Tibial nerve (tissue), 4 donors: ENCODE data around the gene SRSF1. TPM values are rescaled to one million over a fixed set of nuclear protein-coding genes. Genes with fewer than 3 reads are reported as not detected.
A peak's percentile ranks its signal among the peaks of the same experiment; 100 is the strongest.

Source experiments
- DNase-seq, 2 donors: peaks; one replicate each; pipeline ENCODE4 v3.0.0-alpha.2; 2019; ENCODE audit warnings: low spot score in 2 of 2
- H3K27ac ChIP-seq, 4 donors: fragments of 200-600 bp; sonication (generic) in 3 of 4; one replicate each; pipeline ENCODE4 v1.5.1; 2017 to 2019; ENCODE audit warnings: mild to moderate bottlenecking in 1 of 4
- H3K27me3 ChIP-seq, 2 donors: fragments of 200-600 bp; sonication (generic) in 1 of 2; one replicate each; pipeline versions ENCODE4 v1.5.1 to v1.6.0; 2017 to 2019
- H3K36me3 ChIP-seq, 3 donors: fragments of 200-600 bp; sonication (generic); one replicate each; pipeline ENCODE4 v1.5.1; 2018 to 2019
- H3K4me1 ChIP-seq, 4 donors: fragments of 200-600 bp; sonication (generic) in 3 of 4; one replicate each; pipeline ENCODE4 v1.5.1; 2017 to 2019
- H3K4me3 ChIP-seq, 4 donors: fragments of 200-600 bp; sonication (generic) in 3 of 4; one replicate each; pipeline ENCODE4 v1.5.1; 2017 to 2019; ENCODE audit warnings: mild to moderate bottlenecking in 1 of 4, moderate library complexity in 1 of 4
- H3K9me3 ChIP-seq, 4 donors: fragments of 200-600 bp; sonication (generic) in 3 of 4; one replicate each; pipeline ENCODE4 v1.5.1; 2017 to 2019
- EP300 ChIP-seq, 2 donors: sonication (generic); formaldehyde crosslinking; IDR thresholded peaks; one replicate each; pipeline ENCODE4 v1.6.1; 2017; ENCODE audit warnings: antibody characterized with exemption in 2 of 2, mild to moderate bottlenecking in 1 of 2
- POLR2A ChIP-seq, 2 donors: fragments of 450-650 bp; IDR thresholded peaks; one replicate each; pipeline ENCODE4 v1.6.1; 2017; ENCODE audit warnings: antibody characterized with exemption in 2 of 2, mild to moderate bottlenecking in 2 of 2, moderate library complexity in 2 of 2
- WGBS, 2 donors: methylation state at CpG; one replicate each; pipeline ENCODE4 v1.1.5; 2018; 5-methylcytosine and 5-hydroxymethylcytosine counted together
- total RNA-seq, 4 donors: library from RNA; depleted of rRNA; stranded (reverse); fragments of >200 nt; gene quantifications; one replicate each; pipeline ENCODE4 v1.1.0, GENCODE V29; 2016
- TF ChIP-seq, protein P1 (sequence below), 5 experiments: fragments of 200-600 bp in 3 of 5; fragments of 450-650 bp in 2 of 5; sonication (generic) in 3 of 5; IDR thresholded peaks; one replicate each; pipeline ENCODE4 v1.5.1; 2016 to 2019; ENCODE audit warnings: antibody characterized with exemption in 5 of 5, mild to moderate bottlenecking in 3 of 5, moderate library complexity in 2 of 5

Gene SRSF1
- total RNA-seq, 4 donors from 2014 or later = 92.4 to 173 (median 143) TPM

DNA sequence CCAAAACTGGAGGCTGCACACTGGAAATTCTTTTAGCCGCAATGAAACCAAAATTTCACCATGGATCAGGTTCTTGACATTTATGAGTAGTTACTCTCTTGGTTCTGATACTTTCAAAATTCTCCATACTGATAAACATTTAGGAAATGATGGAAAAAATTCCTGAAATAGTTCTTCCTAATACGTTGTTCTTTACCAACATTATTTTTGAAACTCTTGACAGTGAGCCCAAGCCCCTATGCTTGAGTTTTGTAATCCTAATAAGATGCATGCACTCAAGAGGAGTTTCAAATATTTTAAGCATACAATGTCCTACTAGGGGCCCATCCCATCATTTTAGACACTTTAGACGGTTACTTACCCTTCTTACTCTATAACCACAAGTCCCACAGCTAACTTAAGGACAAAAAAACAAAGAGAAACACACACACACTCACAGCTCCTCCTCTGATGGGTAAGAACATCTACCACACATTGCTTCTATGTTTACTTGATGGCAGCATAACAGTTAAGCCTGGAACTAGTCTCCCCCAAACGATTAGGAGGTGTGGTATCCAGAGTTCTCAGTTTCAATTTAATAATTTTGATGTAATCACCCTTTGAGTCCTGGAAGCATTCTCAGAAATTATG lies 22.7 kb downstream of the SRSF1 start:
- H3K4me3 ChIP-seq = no peak overlapping the region

DNA sequence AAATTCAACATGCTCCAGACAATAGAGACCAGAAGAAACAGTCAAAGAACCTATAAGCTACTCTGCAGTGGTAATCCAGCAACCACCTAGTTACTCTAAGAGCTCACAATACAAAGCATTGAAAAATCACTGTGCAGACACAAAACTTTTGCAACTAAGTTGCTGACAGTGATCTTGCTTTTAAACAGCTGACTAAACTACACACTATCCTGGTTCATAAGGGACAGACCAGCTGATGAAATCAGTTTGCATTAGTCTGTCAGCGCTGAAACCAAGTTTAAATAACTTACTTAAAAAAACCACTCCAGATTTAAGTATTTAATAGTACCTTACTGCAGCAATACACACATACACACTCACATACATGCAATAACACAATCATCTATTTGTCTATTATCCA lies 23.6 kb downstream of the SRSF1 start:
- WGBS, 2 donors = 71 to 82% methylated on average over 1 of the region's 1 CpG
- Histone ChIP-seq H3K36me3 (peaks cover 0 to 29% (median 6%) of the 10 kb centered on the region in 3 donors), H3K4me3 (no peak overlapping the region), H3K9me3 (no peaks in the 10 kb centered on the region), H3K27ac (no peak overlapping the region), H3K4me1 (peaks cover 0 to 55% (median 49%) of the 10 kb centered on the region in 4 donors), H3K27me3 (no peaks in the 10 kb centered on the region)
- DNase-seq = no peak
- no peak for TF ChIP-seq EP300 (IDR thresholded peaks at IDR 0.05)
- TF ChIP-seq, protein P1, sequence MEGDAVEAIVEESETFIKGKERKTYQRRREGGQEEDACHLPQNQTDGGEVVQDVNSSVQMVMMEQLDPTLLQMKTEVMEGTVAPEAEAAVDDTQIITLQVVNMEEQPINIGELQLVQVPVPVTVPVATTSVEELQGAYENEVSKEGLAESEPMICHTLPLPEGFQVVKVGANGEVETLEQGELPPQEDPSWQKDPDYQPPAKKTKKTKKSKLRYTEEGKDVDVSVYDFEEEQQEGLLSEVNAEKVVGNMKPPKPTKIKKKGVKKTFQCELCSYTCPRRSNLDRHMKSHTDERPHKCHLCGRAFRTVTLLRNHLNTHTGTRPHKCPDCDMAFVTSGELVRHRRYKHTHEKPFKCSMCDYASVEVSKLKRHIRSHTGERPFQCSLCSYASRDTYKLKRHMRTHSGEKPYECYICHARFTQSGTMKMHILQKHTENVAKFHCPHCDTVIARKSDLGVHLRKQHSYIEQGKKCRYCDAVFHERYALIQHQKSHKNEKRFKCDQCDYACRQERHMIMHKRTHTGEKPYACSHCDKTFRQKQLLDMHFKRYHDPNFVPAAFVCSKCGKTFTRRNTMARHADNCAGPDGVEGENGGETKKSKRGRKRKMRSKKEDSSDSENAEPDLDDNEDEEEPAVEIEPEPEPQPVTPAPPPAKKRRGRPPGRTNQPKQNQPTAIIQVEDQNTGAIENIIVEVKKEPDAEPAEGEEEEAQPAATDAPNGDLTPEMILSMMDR (IDR thresholded peaks at IDR 0.05) = no peak
- no peak for TF ChIP-seq POLR2A (IDR thresholded peaks at IDR 0.05)

More for the DNA sequence above, 22.7 kb downstream of the SRSF1 start:
- no peaks in the 10 kb centered on the region for H3K27me3 ChIP-seq
- H3K4me1 ChIP-seq = peaks cover 0 to 64% (median 56%) of the 10 kb centered on the region in 4 donors
- H3K27ac ChIP-seq = peak overlapping the region in 2 of 4 donors; percentile 98 to 99
- no peak for DNase-seq
- 21 to 26% methylated on average over 4 of the region's 4 CpGs for WGBS, 2 donors
- peaks cover 0 to 19% (median 0%) of the 10 kb centered on the region in 3 donors for H3K36me3 ChIP-seq
- no peaks in the 10 kb centered on the region for H3K9me3 ChIP-seq
- TF ChIP-seq POLR2A (IDR thresholded peaks at IDR 0.05) (no peak), EP300 (IDR thresholded peaks at IDR 0.05) (no peak)
- TF ChIP-seq, protein P1 (IDR thresholded peaks at IDR 0.05) = no peak

DNA sequence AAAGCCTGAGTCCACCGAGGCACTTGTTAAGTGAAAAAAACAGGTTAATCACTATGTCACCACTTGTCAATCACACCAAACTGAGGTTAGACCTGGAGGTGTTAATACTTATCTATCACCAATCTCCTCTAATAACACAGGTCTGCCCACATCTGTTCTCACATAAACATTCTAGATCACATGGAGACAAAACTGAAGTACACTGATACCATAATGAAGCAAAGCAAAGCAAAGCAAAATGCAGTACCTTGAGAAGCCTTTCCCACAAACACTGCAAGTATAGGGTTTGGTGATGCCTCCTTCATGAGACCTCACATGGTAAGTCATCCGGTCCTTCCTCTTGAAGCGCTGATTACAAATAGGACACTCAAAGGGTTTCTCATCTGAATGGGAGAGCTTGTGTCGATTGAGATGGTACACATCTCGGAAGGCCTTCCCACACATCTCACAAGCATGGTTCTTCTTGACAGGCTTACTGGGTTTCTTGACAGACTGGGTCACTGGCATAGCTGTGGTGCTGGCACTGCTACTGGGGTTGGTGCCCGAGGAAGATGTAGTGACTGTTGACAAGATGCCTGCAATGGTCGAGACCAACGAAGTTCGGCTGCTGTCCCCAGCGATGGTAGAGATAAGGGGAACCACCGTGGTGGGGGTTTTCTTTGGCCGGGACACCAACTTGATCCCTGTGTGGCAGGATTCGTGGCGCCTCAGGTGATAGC lies 24.4 kb downstream of the SRSF1 start:
- no peak overlapping the region for H3K4me3 ChIP-seq
- no peaks in the 10 kb centered on the region for H3K27me3 ChIP-seq
- H3K36me3 ChIP-seq = peaks cover 0 to 37% (median 6%) of the 10 kb centered on the region in 3 donors
- TF ChIP-seq, protein P1 (IDR thresholded peaks at IDR 0.05) = no peak
- no peak for TF ChIP-seq EP300 (IDR thresholded peaks at IDR 0.05)
- TF ChIP-seq POLR2A (IDR thresholded peaks at IDR 0.05) = no peak
- peaks cover 0 to 55% (median 49%) of the 10 kb centered on the region in 4 donors for H3K4me1 ChIP-seq
- no peak overlapping the region for H3K27ac ChIP-seq
- 72 to 83% methylated on average over 14 of the region's 14 CpGs for WGBS, 2 donors
- DNase-seq = no peak
- no peaks in the 10 kb centered on the region for H3K9me3 ChIP-seq

DNA sequence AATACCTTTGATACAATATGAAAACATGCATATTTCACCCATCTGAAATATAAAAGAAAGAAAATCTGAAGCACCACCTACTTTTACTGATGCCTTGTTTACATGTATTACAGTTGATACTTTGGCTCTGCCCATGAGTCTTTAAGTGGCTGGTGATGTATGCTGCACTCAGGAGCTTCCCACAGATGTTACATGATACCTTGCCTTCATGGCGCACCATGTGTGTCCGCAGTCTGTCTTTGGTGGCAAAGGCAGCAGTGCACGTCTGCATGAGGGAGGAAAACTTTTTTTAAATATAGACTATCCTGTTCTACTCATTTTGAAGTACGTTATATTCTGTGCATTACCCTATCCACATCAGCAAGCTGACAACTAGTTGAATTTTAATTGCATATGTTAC lies 26.5 kb downstream of the SRSF1 start:
- Histone ChIP-seq H3K9me3 (no peaks in the 10 kb centered on the region), H3K4me1 (peaks cover 0 to 53% (median 38%) of the 10 kb centered on the region in 4 donors), H3K27me3 (no peaks in the 10 kb centered on the region), H3K36me3 (peaks cover 2 to 58% (median 12%) of the 10 kb centered on the region in 3 donors), H3K27ac (no peak overlapping the region), H3K4me3 (no peak overlapping the region)
- 79 to 84% methylated on average over 4 of the region's 4 CpGs for WGBS, 2 donors
- no peak for TF ChIP-seq POLR2A (IDR thresholded peaks at IDR 0.05)
- TF ChIP-seq, protein P1 (IDR thresholded peaks at IDR 0.05) = no peak
- no peak for TF ChIP-seq EP300 (IDR thresholded peaks at IDR 0.05)
- DNase-seq = no peak

DNA sequence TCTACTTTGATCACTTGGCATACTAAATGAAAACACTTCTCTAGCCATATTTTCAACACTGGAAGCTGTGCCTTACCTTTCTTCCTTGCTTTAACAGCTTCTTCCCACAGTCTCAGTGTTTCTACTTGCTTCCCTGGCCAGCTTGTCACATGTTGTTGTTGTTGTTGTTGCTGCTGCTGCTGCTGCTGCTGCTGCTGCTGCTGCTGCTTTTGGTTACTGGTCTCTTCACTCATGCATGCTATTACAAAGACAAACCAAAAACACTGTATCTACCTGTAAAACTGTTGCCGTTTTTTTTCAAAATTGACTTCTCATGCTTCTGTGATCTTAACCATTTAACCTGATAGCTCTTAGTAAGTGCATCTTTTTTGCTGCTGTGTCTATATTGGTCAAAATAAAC lies 28.0 kb downstream of the SRSF1 start:
- peaks cover 0 to 48% (median 26%) of the 10 kb centered on the region in 4 donors for H3K4me1 ChIP-seq

More for the DNA sequence above, 28.0 kb downstream of the SRSF1 start:
- TF ChIP-seq EP300 (IDR thresholded peaks at IDR 0.05) (no peak), POLR2A (IDR thresholded peaks at IDR 0.05) (no peak)
- TF ChIP-seq, protein P1 (IDR thresholded peaks at IDR 0.05) = no peak
- H3K4me3 ChIP-seq = no peak overlapping the region
- 37 to 83% methylated on average over 1 of the region's 1 CpG for WGBS, 2 donors
- DNase-seq = no peak
- no peaks in the 10 kb centered on the region for H3K27me3 ChIP-seq
- H3K9me3 ChIP-seq = no peaks in the 10 kb centered on the region
- H3K27ac ChIP-seq = no peak overlapping the region
- peaks cover 2 to 72% (median 12%) of the 10 kb centered on the region in 3 donors for H3K36me3 ChIP-seq
